GM19025 (cell line): ENCODE data around the gene HOXD4.

ENCODE experiments used
- ATAC-seq: cut with Tn5 transposase; IDR thresholded peaks from one replicate; pipeline ENCODE4 v1.9.1; 2021; ENCODE audit warnings: mild to moderate bottlenecking, low read depth, moderate library complexity; ENCODE audit not compliant: unreplicated experiment

The HOXD4 gene

GRCh38 chr2:176167398-176167797 lies 16.0 kb downstream of the HOXD4 start:
- ATAC-seq: no peak

GRCh38 chr2:176169181-176169580 lies 17.8 kb downstream of the HOXD4 start:
- no peak for ATAC-seq

GRCh38 chr2:176169711-176170110 lies 18.4 kb downstream of the HOXD4 start:
- no peak for ATAC-seq

GRCh38 chr2:176170602-176171305 lies 19.4 kb downstream of the HOXD4 start:
- ATAC-seq: no peak

- no peak for ATAC-seq
Measured at GRCh38 chr2:176171351-176172006, 20.1 kb downstream of the HOXD4 start.

- ATAC-seq: no peak
Measured at GRCh38 chr2:176172007-176172894, 20.9 kb downstream of the HOXD4 start.

GRCh38 chr2:176172895-176173566 lies 21.7 kb downstream of the HOXD4 start:
- ATAC-seq: no peak

GRCh38 chr2:176173567-176174381 lies 22.4 kb downstream of the HOXD4 start:
- no peak for ATAC-seq

- no peak for ATAC-seq
Measured at GRCh38 chr2:176174382-176174823, 23.1 kb downstream of the HOXD4 start.

GRCh38 chr2:176174824-176175708 lies 23.7 kb downstream of the HOXD4 start:
- ATAC-seq: no peak

GRCh38 chr2:176175709-176176607 lies 24.6 kb downstream of the HOXD4 start:
- ATAC-seq: no peak

- ATAC-seq: no peak
Measured at GRCh38 chr2:176177580-176178037, 26.3 kb downstream of the HOXD4 start.

- no peak for ATAC-seq
Measured at GRCh38 chr2:176178038-176178756, 26.8 kb downstream of the HOXD4 start.

GRCh38 chr2:176178757-176179295 lies 27.5 kb downstream of the HOXD4 start:
- ATAC-seq: no peak

GRCh38 chr2:176181551-176181950 lies 30.2 kb downstream of the HOXD4 start:
- no peak for ATAC-seq

- no peak for ATAC-seq
Measured at GRCh38 chr2:176182671-176183070, 31.3 kb downstream of the HOXD4 start.

GRCh38 chr2:176184749-176185148 lies 33.4 kb downstream of the HOXD4 start:
- ATAC-seq: no peak
